ENCODE data around the gene LTBP4. TPM values are rescaled to one million over a fixed set of nuclear protein-coding genes. Genes with fewer than 3 reads are reported as not detected.

Gene LTBP4
- total and polyA plus RNA-seq, 2 donors, result 6.0 to 35.6 TPM

DNA sequence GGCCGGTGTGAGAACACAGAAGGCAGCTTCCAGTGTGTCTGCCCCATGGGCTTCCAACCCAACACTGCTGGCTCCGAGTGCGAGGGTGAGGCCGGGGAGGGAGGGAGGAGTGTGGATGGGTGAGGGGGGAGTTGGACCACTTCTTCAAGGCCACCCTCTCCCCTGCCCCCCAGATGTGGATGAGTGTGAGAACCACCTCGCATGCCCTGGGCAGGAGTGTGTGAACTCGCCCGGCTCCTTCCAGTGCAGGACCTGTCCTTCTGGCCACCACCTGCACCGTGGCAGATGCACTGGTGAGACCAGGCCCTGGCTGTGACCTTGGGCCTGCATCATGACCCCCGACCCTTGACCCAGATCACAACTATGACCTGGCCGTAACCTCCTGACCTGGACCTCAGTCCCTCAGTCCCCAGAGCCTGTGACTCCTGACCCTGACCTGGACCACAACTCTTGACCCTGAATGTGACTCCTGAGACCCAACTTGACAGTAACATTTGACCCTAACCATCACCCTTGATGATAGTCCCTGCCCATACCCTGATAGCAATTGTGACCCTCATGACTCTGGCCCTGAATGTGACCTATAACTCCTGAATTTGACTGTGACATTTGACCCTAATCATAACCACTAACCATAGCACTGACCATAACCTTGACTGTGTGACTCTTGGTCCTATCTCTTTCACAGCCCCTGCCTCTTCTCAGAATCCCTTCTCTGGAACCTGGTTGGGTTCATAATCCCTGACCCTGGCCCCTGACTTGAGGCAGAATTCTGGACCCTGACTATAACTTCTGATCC is 10.9 kb downstream of the LTBP4 start:
- no peak overlapping the region for H3K27ac ChIP-seq (ENCODE audit: low read depth in 1 of 2, low read length in 1 of 2)
- 98% methylated on average over 10 of the region's 10 CpGs for whole genome bisulfite sequencing
- DNase-seq (ENCODE audit: low read depth in 6 of 9, low spot score in 9 of 9), result no peak
- H3K4me3 ChIP-seq (ENCODE audit: low read length in 2 of 2), result no peak overlapping the region
- H3K27me3 ChIP-seq (ENCODE audit: control insufficient read depth in 2 of 2, insufficient read depth in 1 of 2, low read length in 1 of 2), result peaks cover 18 to 80% of the 10 kb centered on the region in 2 donors
- peaks cover 0 to 18% of the 10 kb centered on the region in 2 donors for H3K9me3 ChIP-seq (ENCODE audit: control insufficient read depth in 2 of 2, insufficient read depth in 1 of 2, low read length in 1 of 2)
- H3K4me1 ChIP-seq (ENCODE audit: control insufficient read depth in 2 of 2, insufficient read depth in 2 of 2, low read length in 2 of 2), result peaks cover 15 to 40% of the 10 kb centered on the region in 2 donors
- no peaks in the 10 kb centered on the region for H3K36me3 ChIP-seq (ENCODE audit: control insufficient read depth in 2 of 2, insufficient read depth in 2 of 2, low read length in 1 of 2)

DNA sequence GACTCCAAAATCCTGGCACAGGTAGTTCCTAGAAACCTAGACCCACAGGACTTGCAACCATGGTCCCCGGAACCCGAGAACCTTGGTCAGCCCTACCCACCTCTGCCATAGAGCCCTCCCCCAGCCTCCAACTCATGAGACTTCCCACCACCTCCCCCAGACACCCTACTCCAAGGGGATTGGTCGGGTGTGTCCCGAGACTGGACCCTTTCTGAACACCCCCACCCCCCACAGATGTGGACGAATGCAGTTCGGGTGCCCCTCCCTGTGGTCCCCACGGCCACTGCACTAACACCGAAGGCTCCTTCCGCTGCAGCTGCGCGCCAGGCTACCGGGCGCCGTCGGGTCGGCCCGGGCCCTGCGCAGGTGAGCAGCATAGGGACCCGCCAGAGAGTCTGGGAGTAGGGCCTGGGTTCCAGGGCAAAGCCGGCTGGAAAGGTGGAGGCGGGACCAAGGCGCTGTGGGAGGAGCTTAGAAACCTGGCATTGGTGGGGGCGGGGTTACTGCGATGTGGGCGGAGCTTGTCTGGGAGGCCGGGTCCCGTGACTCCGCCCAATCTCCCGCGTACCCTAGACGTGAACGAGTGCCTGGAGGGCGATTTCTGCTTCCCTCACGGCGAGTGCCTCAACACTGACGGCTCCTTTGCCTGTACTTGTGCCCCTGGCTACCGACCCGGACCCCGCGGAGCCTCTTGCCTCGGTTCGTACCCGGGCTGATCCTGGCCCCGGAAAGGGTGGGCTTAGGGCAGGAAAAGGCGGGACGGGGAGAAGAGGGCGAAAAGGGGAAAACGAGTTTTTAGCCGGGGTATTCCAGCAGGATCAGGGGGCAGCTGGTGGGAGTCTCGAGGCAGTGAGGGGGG is 11.9 kb downstream of the LTBP4 start:
- peak overlapping the region; percentile 61 to 66 for H3K4me3 ChIP-seq (ENCODE audit: low read length in 2 of 2)

DNA sequence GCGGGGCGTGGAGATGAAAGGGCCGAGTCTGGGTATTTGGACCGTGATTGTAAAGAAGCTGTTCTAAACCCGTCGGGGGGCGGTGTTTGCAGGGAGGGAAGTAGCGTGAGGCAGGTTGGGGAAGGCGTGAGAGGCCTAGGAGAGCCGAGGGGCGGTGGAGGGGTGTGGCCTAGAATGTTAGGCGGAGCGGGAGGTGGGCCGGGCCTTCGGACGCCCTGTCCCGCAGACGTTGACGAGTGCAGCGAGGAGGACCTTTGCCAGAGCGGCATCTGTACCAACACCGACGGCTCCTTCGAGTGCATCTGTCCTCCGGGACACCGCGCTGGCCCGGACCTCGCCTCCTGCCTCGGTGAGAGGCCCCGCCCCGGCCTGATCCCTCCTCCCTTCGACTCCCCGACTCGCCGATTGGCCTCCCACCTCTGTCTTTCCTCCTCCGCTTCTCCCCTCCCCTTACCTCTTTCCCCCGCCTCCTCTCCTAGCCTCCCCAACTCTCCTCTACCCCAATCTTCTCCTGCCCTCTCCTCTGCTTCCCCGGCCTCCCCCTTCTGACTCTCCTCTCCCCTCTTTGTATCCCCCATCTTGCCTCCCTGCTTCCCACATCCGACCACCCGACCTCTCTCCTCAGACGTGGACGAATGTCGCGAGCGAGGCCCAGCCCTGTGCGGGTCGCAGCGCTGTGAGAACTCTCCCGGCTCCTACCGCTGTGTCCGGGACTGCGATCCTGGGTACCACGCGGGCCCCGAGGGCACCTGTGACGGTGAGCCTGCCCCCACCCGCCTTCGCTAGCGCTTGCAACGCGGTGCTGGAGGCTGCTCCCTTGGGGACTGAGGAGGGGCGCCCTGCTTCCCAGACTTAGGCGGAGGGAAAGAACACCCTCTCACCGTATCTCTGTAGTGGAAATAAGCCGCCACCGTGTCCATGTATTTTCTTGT is 12.8 kb downstream of the LTBP4 start:
- Histone ChIP-seq H3K36me3 (ENCODE audit: control insufficient read depth in 2 of 2, insufficient read depth in 2 of 2, low read length in 1 of 2) (no peaks in the 10 kb centered on the region), H3K4me3 (ENCODE audit: low read length in 2 of 2) (peak overlapping the region; percentile 61 to 66), H3K4me1 (ENCODE audit: control insufficient read depth in 2 of 2, insufficient read depth in 2 of 2, low read length in 2 of 2) (peaks cover 14 to 39% of the 10 kb centered on the region in 2 donors), H3K9me3 (ENCODE audit: control insufficient read depth in 2 of 2, insufficient read depth in 1 of 2, low read length in 1 of 2) (peaks cover 0 to 18% of the 10 kb centered on the region in 2 donors), H3K27me3 (ENCODE audit: control insufficient read depth in 2 of 2, insufficient read depth in 1 of 2, low read length in 1 of 2) (peaks cover 12 to 61% of the 10 kb centered on the region in 2 donors), H3K27ac (ENCODE audit: low read depth in 1 of 2, low read length in 1 of 2) (peak overlapping the region; percentile 68 to 73)
- WGBS, result 2% methylated on average over 67 of the region's 67 CpGs
- DNase-seq (ENCODE audit: low read depth in 6 of 9, low spot score in 9 of 9), result peak in 6 of 9 donors; percentile 65 to 91 (median 78)

More for the DNA sequence above, 11.9 kb downstream of the LTBP4 start:
- H3K27me3 ChIP-seq (ENCODE audit: control insufficient read depth in 2 of 2, insufficient read depth in 1 of 2, low read length in 1 of 2), result peaks cover 12 to 70% of the 10 kb centered on the region in 2 donors
- H3K9me3 ChIP-seq (ENCODE audit: control insufficient read depth in 2 of 2, insufficient read depth in 1 of 2, low read length in 1 of 2), result peaks cover 0 to 18% of the 10 kb centered on the region in 2 donors
- DNase-seq (ENCODE audit: low read depth in 6 of 9, low spot score in 9 of 9), result no peak
- no peaks in the 10 kb centered on the region for H3K36me3 ChIP-seq (ENCODE audit: control insufficient read depth in 2 of 2, insufficient read depth in 2 of 2, low read length in 1 of 2)
- peaks cover 15 to 40% of the 10 kb centered on the region in 2 donors for H3K4me1 ChIP-seq (ENCODE audit: control insufficient read depth in 2 of 2, insufficient read depth in 2 of 2, low read length in 2 of 2)
- 25% methylated on average over 50 of the region's 50 CpGs for WGBS
- H3K27ac ChIP-seq (ENCODE audit: low read depth in 1 of 2, low read length in 1 of 2), result peak overlapping the region; percentile 68 to 73

DNA sequence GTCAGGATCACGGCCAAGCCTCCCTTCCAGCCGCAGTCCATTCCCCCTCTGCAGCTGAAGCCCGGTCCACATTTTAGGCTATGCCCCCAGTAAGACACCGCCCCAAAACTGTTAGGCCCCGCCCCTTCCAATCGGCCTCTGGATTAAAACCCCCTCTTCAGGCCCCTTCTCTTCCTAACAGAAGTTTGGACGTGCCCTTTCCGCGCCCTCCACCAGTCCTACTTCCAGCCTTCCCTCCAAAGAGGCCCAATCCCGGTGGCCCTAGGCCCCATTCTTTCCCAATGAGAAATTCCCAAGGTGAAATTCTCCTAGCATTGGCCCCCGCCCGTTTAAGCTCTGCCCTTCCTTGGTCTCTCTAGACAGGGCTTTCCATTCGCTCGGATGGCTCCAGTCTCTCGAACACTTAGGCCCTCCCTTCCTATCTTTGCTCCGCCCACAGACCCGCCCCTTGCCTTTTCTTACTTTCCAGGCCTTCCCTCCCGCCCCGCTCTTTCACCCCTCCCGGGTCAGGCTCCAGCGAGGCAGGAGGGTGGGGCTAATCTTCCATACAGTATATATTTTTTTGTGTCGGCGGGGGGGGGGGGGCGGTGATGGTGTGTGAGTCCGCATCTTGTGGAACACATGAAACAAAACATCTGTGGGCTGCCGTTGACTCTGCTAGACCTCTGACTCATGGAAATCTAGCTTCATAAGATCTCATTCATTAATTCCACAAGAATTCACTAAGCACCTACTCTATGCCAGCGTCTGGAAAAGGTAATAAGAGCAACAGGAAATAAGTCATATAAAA is 13.6 kb downstream of the LTBP4 start:
- H3K4me3 ChIP-seq (ENCODE audit: low read length in 2 of 2), result peak overlapping the region; percentile 61 to 66

DNA sequence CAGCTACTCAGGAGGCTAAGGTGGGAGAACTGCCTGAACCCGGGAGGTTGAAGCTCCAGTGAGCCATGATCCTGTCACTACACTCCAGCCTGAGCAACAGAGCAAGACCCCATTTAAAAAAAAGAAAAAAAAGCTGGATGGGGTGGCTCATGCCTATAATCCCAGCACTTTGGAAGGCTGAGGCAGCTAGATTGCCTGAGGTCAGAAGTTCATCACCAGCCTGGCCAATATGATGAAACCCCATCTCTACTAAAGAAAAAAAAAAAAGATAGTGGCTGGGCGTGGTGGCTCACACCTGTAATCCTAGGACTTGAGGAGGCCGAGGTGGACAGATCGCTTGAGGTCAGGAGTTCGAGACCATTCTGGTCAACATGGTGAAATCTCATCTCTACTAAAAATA is 15.0 kb downstream of the LTBP4 start:
- WGBS, result 99% methylated on average over 5 of the region's 5 CpGs
- no peak for DNase-seq (ENCODE audit: low read depth in 6 of 9, low spot score in 9 of 9)
- Histone ChIP-seq H3K4me3 (ENCODE audit: low read length in 2 of 2) (no peak overlapping the region), H3K4me1 (ENCODE audit: control insufficient read depth in 2 of 2, insufficient read depth in 2 of 2, low read length in 2 of 2) (peaks cover 3 to 22% of the 10 kb centered on the region in 2 donors), H3K36me3 (ENCODE audit: control insufficient read depth in 2 of 2, insufficient read depth in 2 of 2, low read length in 1 of 2) (peaks cover 6 to 9% of the 10 kb centered on the region in 2 donors), H3K9me3 (ENCODE audit: control insufficient read depth in 2 of 2, insufficient read depth in 1 of 2, low read length in 1 of 2) (peaks cover 0 to 12% of the 10 kb centered on the region in 2 donors), H3K27me3 (ENCODE audit: control insufficient read depth in 2 of 2, insufficient read depth in 1 of 2, low read length in 1 of 2) (peaks cover 3 to 39% of the 10 kb centered on the region in 2 donors), H3K27ac (ENCODE audit: low read depth in 1 of 2, low read length in 1 of 2) (no peak overlapping the region)

More for the DNA sequence above, 13.6 kb downstream of the LTBP4 start:
- Histone ChIP-seq H3K27ac (ENCODE audit: low read depth in 1 of 2, low read length in 1 of 2) (peak overlapping the region; percentile 0 to 50), H3K36me3 (ENCODE audit: control insufficient read depth in 2 of 2, insufficient read depth in 2 of 2, low read length in 1 of 2) (peaks cover 6% of the 10 kb centered on the region in 2 donors), H3K9me3 (ENCODE audit: control insufficient read depth in 2 of 2, insufficient read depth in 1 of 2, low read length in 1 of 2) (peaks cover 0 to 18% of the 10 kb centered on the region in 2 donors), H3K27me3 (ENCODE audit: control insufficient read depth in 2 of 2, insufficient read depth in 1 of 2, low read length in 1 of 2) (peaks cover 7 to 53% of the 10 kb centered on the region in 2 donors), H3K4me1 (ENCODE audit: control insufficient read depth in 2 of 2, insufficient read depth in 2 of 2, low read length in 2 of 2) (peaks cover 5 to 30% of the 10 kb centered on the region in 2 donors)
- DNase-seq (ENCODE audit: low read depth in 6 of 9, low spot score in 9 of 9), result peak in 3 of 9 donors; percentile 63 to 84 (median 76)
- 18% methylated on average over 27 of the region's 27 CpGs for WGBS

DNA sequence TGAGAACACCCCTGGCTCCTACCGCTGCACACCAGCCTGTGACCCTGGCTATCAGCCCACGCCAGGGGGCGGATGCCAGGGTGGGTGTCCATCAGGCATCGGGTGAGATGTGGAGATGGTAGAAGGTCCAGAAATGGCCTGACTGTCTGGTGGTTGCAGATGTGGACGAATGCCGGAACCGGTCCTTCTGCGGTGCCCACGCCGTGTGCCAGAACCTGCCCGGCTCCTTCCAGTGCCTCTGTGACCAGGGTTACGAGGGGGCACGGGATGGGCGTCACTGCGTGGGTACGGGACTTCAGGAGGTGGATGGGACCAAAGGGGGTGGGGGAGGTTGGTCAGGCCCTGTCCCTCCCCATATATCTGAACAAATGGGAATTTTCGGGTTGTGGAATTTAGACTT is 15.8 kb downstream of the LTBP4 start:
- Histone ChIP-seq H3K4me3 (ENCODE audit: low read length in 2 of 2) (no peak overlapping the region), H3K4me1 (ENCODE audit: control insufficient read depth in 2 of 2, insufficient read depth in 2 of 2, low read length in 2 of 2) (peaks cover 3 to 22% of the 10 kb centered on the region in 2 donors), H3K27ac (ENCODE audit: low read depth in 1 of 2, low read length in 1 of 2) (no peak overlapping the region), H3K27me3 (ENCODE audit: control insufficient read depth in 2 of 2, insufficient read depth in 1 of 2, low read length in 1 of 2) (peaks cover 3 to 32% of the 10 kb centered on the region in 2 donors), H3K9me3 (ENCODE audit: control insufficient read depth in 2 of 2, insufficient read depth in 1 of 2, low read length in 1 of 2) (peaks cover 0 to 12% of the 10 kb centered on the region in 2 donors), H3K36me3 (ENCODE audit: control insufficient read depth in 2 of 2, insufficient read depth in 2 of 2, low read length in 1 of 2) (peaks cover 8 to 9% of the 10 kb centered on the region in 2 donors)
- DNase-seq (ENCODE audit: low read depth in 6 of 9, low spot score in 9 of 9), result no peak
- WGBS, result 97% methylated on average over 17 of the region's 17 CpGs

DNA sequence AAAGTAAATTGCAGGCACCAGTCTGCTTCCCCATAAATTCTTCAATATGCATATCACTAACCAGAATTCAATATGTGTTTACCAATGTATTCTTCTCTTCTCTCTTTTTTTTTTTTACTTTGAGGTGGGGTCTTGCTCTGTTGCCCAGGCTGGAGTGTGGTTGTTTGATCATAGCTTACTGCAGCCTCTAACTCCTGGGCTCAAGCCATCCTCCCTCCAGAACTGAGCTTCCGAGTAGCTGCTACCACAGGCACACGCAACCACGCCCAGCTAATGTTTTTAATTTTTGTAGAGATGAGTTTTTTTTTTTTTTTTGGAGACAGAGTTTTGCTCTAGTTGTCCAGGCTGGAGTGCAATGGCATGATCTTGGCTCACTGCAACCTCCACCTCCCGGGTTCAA is 16.8 kb downstream of the LTBP4 start:
- H3K27ac ChIP-seq (ENCODE audit: low read depth in 1 of 2, low read length in 1 of 2), result no peak overlapping the region
- H3K36me3 ChIP-seq (ENCODE audit: control insufficient read depth in 2 of 2, insufficient read depth in 2 of 2, low read length in 1 of 2), result peaks cover 10 to 17% of the 10 kb centered on the region in 2 donors
- H3K9me3 ChIP-seq (ENCODE audit: control insufficient read depth in 2 of 2, insufficient read depth in 1 of 2, low read length in 1 of 2), result peaks cover 0 to 9% of the 10 kb centered on the region in 2 donors
- H3K27me3 ChIP-seq (ENCODE audit: control insufficient read depth in 2 of 2, insufficient read depth in 1 of 2, low read length in 1 of 2), result peaks cover 2 to 21% of the 10 kb centered on the region in 2 donors
- DNase-seq (ENCODE audit: low read depth in 6 of 9, low spot score in 9 of 9), result no peak
- WGBS, result 97% methylated on average over 4 of the region's 4 CpGs
- no peak overlapping the region for H3K4me3 ChIP-seq (ENCODE audit: low read length in 2 of 2)
- H3K4me1 ChIP-seq (ENCODE audit: control insufficient read depth in 2 of 2, insufficient read depth in 2 of 2, low read length in 2 of 2), result peaks cover 3 to 20% of the 10 kb centered on the region in 2 donors

Data from thymus (tissue), 11 donors.